ENCODE results near the gene ABCA6.

Gene ABCA6

DNA sequence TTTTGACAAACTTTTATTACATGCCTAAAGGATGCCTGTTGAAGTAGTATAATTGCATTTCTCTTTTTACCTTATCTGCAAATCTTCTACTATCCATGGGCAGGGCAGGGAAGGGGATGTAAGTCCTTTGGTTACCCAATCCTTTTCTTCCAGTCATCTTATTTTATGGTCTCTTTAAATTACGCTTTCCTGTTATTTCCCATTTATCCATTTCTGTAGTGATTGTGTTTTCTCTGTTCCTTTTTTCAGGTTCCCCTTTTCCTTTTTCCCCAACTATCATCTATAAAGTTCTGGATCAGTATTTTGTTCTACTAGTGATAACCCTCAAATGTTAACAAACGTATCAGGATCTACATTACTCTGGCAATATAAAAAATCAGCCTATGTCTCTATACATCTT lies 77.7 kb downstream of the ABCA6 start:
- Histone ChIP-seq H3K27me3 (replicated peaks; ENCODE audit: insufficient read depth, low read length) (no peaks in the 10 kb centered on the region), H3F3A (ENCODE audit: insufficient read depth, low read length) (no peaks in the 10 kb centered on the region), H3K36me3 (replicated peaks; ENCODE audit: insufficient read depth, low read length) (no peaks in the 10 kb centered on the region), H3K27ac (ENCODE audit: low read length) (no peak overlapping the region), H3K4me2 (ENCODE audit: low read depth, low read length) (no peak overlapping the region), H3K4me1 (ENCODE audit: low read length) (peaks cover 14% of the 10 kb centered on the region), H4K20me1 (ENCODE audit: insufficient read depth, low read length) (no peaks in the 10 kb centered on the region), H3K9ac (ENCODE audit: low read length) (no peak overlapping the region), H3K9me2 (replicated peaks; ENCODE audit: insufficient read depth, low read length) (no peaks in the 10 kb centered on the region), H3K79me2 (ENCODE audit: low read length) (no peaks in the 10 kb centered on the region), H2AFZ (ENCODE audit: low read length) (no peak overlapping the region), H3K4me3 (ENCODE audit: low read length) (no peak overlapping the region), H3K9me3 (replicated peaks; ENCODE audit: insufficient read depth, low read length) (no peaks in the 10 kb centered on the region)
- TF ChIP-seq EZH2 (optimal IDR thresholded peaks at IDR 0.05; ENCODE audit: low read depth, low read length) = no peak
- no peak for TF ChIP-seq EZH2phosphoT487 (IDR thresholded peaks at IDR 0.05; ENCODE audit: low read length)
- TF ChIP-seq, protein P1, sequence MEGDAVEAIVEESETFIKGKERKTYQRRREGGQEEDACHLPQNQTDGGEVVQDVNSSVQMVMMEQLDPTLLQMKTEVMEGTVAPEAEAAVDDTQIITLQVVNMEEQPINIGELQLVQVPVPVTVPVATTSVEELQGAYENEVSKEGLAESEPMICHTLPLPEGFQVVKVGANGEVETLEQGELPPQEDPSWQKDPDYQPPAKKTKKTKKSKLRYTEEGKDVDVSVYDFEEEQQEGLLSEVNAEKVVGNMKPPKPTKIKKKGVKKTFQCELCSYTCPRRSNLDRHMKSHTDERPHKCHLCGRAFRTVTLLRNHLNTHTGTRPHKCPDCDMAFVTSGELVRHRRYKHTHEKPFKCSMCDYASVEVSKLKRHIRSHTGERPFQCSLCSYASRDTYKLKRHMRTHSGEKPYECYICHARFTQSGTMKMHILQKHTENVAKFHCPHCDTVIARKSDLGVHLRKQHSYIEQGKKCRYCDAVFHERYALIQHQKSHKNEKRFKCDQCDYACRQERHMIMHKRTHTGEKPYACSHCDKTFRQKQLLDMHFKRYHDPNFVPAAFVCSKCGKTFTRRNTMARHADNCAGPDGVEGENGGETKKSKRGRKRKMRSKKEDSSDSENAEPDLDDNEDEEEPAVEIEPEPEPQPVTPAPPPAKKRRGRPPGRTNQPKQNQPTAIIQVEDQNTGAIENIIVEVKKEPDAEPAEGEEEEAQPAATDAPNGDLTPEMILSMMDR (IDR thresholded peaks at IDR 0.05; ENCODE audit: low read length) = no peak
- no peak for DNase-seq

DNA sequence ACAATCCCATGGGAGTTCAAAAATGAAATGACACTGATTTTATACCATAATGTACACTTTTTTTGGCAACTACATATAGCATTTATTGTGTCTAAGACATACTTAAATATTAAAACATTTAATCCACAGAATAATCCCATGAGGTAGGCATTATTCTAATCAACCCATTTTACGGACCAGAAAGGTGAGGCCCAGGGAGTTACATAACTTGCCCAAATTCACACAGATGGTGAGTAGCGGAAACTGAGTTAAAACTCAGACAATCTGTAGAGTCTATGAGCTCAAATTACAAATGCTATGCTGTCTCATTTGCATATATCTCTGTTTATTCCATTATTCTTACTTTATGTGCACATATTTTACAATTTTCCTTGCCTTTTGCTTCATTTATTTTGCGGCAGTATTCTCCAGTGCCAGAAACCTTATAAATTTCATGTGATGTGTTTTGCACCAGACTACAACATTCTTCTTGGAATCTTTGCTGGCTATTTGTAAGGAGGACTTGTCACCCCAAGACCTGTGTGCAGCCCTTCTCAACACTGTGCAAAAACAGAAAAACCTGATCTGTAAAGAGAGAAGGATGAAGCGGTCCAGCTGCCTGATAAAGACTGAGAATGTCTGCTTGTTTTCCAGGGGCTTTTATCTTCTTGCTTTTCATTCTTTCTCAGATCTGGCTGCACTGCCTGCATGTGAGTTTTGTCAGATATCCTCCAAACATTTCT lies 78.7 kb downstream of the ABCA6 start:
- H3K4me2 ChIP-seq (ENCODE audit: low read depth, low read length) = no peak overlapping the region
- DNase-seq = no peak
- H3K9me3 ChIP-seq (replicated peaks; ENCODE audit: insufficient read depth, low read length) = no peaks in the 10 kb centered on the region
- H3F3A ChIP-seq (ENCODE audit: insufficient read depth, low read length) = no peaks in the 10 kb centered on the region
- H3K4me1 ChIP-seq (ENCODE audit: low read length) = peaks cover 7% of the 10 kb centered on the region
- TF ChIP-seq EZH2phosphoT487 (IDR thresholded peaks at IDR 0.05; ENCODE audit: low read length) (no peak), EZH2 (optimal IDR thresholded peaks at IDR 0.05; ENCODE audit: low read depth, low read length) (no peak)
- TF ChIP-seq, protein P1 (IDR thresholded peaks at IDR 0.05; ENCODE audit: low read length) = no peak
- no peak overlapping the region for H3K9ac ChIP-seq (ENCODE audit: low read length)
- no peaks in the 10 kb centered on the region for H3K36me3 ChIP-seq (replicated peaks; ENCODE audit: insufficient read depth, low read length)
- no peak overlapping the region for H2AFZ ChIP-seq (ENCODE audit: low read length)
- no peaks in the 10 kb centered on the region for H3K27me3 ChIP-seq (replicated peaks; ENCODE audit: insufficient read depth, low read length)
- H3K27ac ChIP-seq (ENCODE audit: low read length) = no peak overlapping the region
- no peaks in the 10 kb centered on the region for H3K9me2 ChIP-seq (replicated peaks; ENCODE audit: insufficient read depth, low read length)
- no peak overlapping the region for H3K4me3 ChIP-seq (ENCODE audit: low read length)
- no peaks in the 10 kb centered on the region for H3K79me2 ChIP-seq (ENCODE audit: low read length)
- no peaks in the 10 kb centered on the region for H4K20me1 ChIP-seq (ENCODE audit: insufficient read depth, low read length)

DNA sequence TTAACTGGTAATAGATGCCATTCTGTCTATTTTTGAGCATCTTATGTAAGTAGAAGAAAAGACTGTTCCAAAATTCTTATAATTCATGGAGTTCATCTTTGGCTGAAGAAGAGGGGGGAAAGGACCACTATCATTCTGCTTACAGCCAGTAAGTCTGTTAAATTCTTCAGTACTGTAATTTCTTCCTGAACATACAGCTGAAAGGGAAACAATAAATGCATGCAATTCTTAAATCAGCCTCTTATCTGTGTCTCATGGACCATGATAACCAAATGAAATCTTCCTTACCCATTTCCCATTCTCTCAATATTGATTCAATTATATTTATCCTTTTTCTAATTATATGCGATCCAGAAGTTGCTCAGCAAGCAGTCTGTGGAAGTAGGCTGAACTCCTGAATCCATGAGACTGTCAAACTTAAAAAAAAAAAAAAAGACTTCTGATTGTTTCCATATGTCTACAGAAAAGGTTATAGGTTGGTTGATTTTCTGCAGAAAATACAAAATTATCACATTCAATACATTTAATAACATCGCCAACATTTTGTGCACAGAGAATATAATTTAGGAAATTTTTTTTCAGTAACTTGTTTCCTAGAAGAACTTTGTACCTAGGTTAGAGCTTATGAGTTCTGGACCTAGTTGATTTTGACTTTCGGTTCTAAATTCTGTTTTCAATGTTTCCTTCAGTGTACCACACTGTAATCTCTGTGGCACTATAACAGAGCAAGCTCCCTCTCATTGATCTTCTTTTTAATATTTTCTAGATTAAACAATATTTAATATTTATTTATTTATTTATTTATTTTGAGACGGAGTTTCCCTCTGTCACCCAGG lies 79.8 kb downstream of the ABCA6 start:
- TF ChIP-seq EZH2 (optimal IDR thresholded peaks at IDR 0.05; ENCODE audit: low read depth, low read length) (no peak), EZH2phosphoT487 (IDR thresholded peaks at IDR 0.05; ENCODE audit: low read length) (no peak)
- TF ChIP-seq, protein P1 (IDR thresholded peaks at IDR 0.05; ENCODE audit: low read length) = no peak
- Histone ChIP-seq H3F3A (ENCODE audit: insufficient read depth, low read length) (no peaks in the 10 kb centered on the region), H3K27ac (ENCODE audit: low read length) (no peak overlapping the region), H3K4me1 (ENCODE audit: low read length) (peaks cover 6% of the 10 kb centered on the region; the same call in 1 of the 2 replicates), H3K36me3 (replicated peaks; ENCODE audit: insufficient read depth, low read length) (no peaks in the 10 kb centered on the region), H3K27me3 (replicated peaks; ENCODE audit: insufficient read depth, low read length) (no peaks in the 10 kb centered on the region), H4K20me1 (ENCODE audit: insufficient read depth, low read length) (no peaks in the 10 kb centered on the region), H3K9ac (ENCODE audit: low read length) (no peak overlapping the region), H3K79me2 (ENCODE audit: low read length) (no peaks in the 10 kb centered on the region), H2AFZ (ENCODE audit: low read length) (no peak overlapping the region), H3K4me3 (ENCODE audit: low read length) (no peak overlapping the region), H3K9me3 (replicated peaks; ENCODE audit: insufficient read depth, low read length) (no peaks in the 10 kb centered on the region), H3K9me2 (replicated peaks; ENCODE audit: insufficient read depth, low read length) (no peaks in the 10 kb centered on the region), H3K4me2 (ENCODE audit: low read depth, low read length) (no peak overlapping the region)
- DNase-seq = no peak
